ENCODE results near the gene SPOPL. TPM values are rescaled to one million over a fixed set of nuclear protein-coding genes. Genes with fewer than 3 reads are reported as not detected.

The SPOPL gene
- 6.7 to 10.5 TPM (median 8.6 TPM) in 5 replicates for total RNA-seq (2022; extraction: Qiagen RNA extraction; ENCODE audit: low read depth)

GRCh38 chr2:138501425-138502254, at the start of gene SPOPL:
Gene SPOPL, plus strand, starts transcription at chr2:138501770. Its CDS starts 48,447 bp downstream, at chr2:138550217.

